Epidermal melanocyte (primary cell): ENCODE results near the gene ZYX.
A peak's percentile ranks its signal among the peaks of the same experiment; 100 is the strongest.
"Not testable (repeated sequence)": the region's sequence is repeated elsewhere in the genome, so short reads cannot be mapped to it uniquely, and the experiment has no call there.

Source experiments
- DNase-seq: peaks from one replicate; pipeline ENCODE4 v3.0.0; 2011; ENCODE audit warnings: low spot score; ENCODE audit not compliant: insufficient read length

ZYX gene

GRCh38 chr7:143396625-143397556, 15.7 kb downstream of the ZYX start:
- no peak for DNase-seq

DNA sequence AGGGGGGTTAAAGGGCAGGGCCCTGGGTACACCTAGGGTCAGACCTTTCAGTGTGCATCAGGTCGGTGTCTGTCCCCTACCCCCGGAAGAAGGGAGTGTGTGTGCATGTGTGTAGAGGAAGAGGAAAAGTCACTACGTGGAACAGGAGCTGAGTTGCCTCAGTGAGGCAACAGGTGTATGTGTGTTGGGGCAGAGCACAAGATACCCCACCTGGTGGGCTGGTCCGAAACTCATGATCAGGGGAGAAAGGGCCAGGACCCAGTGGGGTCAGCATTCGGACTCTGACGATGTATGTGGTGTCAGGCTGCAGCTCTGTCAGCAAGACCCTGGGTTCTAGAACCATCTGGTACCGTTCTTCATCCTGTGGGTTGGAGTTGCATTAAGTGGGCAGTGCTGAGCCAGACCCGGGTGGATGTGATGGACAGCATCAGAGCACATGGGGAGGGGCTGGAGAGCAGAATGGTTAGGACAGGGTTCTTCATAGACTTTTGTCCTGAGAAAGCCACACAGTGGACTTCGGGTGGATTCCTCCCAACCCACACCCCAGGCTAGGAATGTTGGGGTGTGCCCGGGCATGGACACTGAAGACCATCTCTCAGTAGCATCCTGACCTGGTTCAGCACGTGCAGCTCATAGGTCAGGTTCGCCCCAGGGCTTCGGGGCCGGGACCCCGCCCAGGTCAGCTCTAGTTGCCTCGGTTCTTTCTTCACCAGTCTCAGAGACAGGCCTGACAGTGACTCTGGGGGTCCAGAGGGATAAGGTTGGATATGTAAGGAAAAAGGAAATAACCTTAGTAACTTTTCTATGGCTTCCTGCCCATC, 16.8 kb downstream of the ZYX start:
- no peak for DNase-seq

DNA sequence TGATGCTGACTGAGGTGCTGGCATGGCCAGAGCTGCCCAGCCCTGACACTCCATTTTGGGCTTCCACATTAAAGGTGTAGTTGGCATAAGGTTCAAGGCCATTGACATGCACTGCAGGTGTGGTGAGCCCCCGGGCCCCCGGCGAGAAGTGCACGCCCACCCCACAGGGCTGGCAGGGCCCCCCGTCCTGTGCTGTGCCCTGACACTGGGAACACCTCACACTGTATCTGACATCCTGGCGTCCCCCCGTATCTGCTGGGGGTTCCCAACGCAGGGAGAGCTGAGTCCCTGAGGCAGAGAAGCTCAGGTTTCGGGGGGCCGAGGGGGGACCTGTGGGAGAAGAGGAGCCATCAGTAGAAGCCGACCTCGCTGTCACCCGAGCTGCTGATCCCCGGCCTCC, 17.5 kb downstream of the ZYX start:
- no peak for DNase-seq

GRCh38 chr7:143399151-143399550, 18.0 kb downstream of the ZYX start:
- no peak for DNase-seq

- no peak for DNase-seq
These were observed 18.5 kb downstream of the ZYX start for GRCh38 chr7:143399642-143400041.

- no peak for DNase-seq
These were observed 20.1 kb downstream of the ZYX start for GRCh38 chr7:143401265-143401664.

GRCh38 chr7:143402233-143402632, 21.1 kb downstream of the ZYX start:
- DNase-seq = not testable (repeated sequence)

GRCh38 chr7:143405173-143406001, 24.2 kb downstream of the ZYX start:
- peak; percentile 44 for DNase-seq

- DNase-seq = no peak
These were observed 24.8 kb downstream of the ZYX start for GRCh38 chr7:143406002-143406357.

- no peak for DNase-seq
These were observed 26.4 kb downstream of the ZYX start for GRCh38 chr7:143407287-143408251.

DNA sequence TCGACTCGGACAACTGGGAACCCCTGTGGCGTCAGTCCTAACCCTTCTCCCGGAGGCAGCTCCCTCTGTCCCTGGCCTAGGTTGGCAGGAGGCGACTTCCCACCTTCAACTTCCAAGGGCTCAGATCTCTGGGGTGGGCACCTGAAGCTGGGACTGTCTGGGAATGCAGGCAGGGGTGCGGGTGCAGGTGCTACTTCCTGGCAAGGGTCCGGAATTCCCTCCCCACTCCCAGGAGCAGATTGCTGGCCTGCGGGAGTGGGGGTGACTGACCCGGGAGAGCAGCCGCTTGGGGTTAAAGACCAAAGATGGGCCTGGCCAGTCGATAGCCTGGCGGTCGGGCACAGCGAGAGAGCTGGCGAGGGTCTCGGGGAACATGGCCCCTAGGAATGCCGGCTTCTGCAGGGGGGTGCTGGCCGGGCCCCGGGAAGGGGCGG, 27.1 kb downstream of the ZYX start:
- DNase-seq = no peak

DNA sequence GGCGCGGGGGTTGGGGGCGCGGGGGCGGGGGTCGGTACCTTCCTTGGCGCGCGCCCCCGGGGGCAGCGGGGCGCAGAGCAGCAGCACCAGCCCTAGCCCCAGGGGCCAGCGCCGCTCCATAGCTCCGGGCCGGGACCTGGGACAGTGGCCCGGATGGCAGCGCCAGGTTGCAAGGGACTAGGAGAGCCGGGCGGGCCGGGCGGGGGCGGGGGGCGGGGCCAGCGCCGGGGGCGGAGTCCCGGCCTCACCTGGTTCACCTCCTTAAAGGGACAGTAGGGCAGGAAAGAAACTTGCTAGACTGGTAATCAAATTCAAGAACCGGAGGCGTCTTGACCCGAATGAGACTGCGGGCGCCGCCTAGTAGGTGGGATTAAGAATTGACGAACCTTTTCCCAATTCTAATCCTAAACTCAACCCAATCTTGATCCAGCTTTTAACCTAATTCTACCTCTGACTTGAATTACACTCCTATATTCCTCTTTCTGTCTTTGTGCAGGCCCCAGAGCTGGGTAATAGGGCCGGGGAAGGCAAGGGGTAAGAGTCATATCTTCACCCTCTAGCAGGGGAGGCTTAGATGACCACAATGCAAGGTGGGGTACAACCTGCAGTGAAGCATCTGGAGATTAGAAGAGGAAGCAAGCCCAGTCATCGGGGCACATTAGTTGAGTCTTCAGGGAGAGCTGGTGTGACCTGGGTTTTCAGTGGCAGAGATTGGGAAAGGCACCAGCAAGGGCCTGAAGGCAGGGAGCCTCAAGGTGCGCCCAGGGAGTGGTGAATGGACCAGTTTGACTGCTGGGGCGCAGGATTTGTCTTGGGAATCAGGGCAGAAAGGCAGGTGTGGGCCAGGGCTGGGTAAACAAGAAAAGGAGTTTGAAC, 27.8 kb downstream of the ZYX start, which contains the start of gene EPHA1:
Gene EPHA1 (minus strand): TSS at position 171 of the 876 bp plus-strand sequence. CDS start 51 bp downstream, at position 120.
- DNase-seq = no peak

DNA sequence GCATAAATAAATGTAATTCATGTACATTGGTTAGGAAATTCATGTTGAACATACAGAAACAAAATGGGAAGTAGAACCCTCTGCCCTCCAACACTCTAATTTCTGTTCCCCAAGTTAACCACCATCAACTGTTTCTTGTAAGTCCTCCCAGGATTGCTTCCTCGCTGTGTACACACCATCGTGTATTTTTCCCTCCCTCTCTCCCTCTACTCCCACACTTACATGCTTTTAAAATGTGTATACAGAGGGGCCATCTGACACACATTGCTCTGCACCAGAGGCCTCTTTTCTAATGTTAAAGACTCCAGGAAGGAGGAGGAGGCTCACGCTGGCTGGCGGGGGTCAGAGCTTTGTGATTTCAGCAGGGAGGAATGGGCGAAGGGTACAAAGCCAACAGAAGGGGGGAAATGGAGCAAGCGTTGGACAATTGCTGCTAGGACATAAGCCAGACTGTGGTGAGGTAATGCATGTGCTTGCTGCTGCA, 29.4 kb downstream of the ZYX start:
- no peak for DNase-seq

- DNase-seq = no peak
These were observed 31.0 kb downstream of the ZYX start for GRCh38 chr7:143411976-143412708.

- peak; percentile 1 for DNase-seq
These were observed 32.0 kb downstream of the ZYX start for GRCh38 chr7:143413123-143413522.

- not testable (repeated sequence) for DNase-seq
These were observed 34.1 kb downstream of the ZYX start for GRCh38 chr7:143415209-143415608.

DNA sequence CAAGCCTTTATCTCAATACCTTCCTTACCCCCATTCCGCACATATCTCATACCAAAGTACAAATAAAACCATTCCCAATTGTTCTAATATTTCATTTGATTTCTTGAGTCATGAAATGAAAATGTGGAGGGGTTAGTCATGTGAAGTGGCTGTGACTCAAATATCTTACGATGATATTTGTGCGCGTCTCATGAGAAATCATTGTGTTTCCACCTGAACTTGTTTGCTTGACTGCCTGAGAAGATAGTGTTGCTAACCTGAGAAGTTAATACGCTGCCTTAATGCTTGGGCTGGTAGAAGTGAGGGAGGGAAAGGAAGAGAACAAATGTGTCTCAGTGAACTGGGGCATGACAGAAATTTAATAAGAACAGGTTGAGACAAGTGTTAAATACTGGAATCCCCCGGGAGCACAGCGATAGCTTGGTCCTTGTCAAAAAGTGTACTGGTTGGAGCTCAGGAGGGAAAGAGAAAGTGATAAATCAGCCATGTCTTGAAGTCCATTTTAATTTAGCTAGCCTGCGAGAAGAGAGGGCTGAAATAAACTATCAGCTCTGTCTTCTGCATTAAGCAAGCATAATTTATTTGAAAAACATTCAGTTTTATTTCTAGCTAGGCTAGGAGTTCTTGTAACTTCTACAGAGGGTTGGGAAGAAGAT, 34.7 kb downstream of the ZYX start:
- DNase-seq = no peak
